ENCODE results near the gene CDC42EP3. TPM values are rescaled to one million over a fixed set of nuclear protein-coding genes. Genes with fewer than 3 reads are reported as not detected.

The CDC42EP3 gene
- total RNA-seq, 4 donors from 2014 or later: 0.57 to 16.2 (median 9.9) TPM

DNA sequence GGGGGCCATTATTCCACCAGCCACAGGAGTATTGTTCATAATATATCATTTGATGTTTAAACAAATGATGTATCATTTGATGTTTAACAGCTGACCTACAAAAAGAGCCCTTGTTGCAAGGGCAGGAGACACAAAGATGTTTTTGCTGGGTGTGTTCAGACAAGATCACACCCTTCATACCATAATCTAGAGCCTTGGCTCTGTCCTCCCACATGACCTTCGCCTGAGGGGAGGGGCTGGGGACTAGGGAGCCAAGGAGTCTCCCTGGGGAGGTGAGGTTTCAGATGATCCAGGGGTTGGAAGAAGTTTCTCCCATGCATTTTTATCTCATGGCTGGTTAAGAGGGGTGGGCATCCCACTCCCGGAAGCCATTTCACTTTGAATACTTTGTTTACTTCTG is 33.5 kb downstream of the CDC42EP3 start:
- Histone ChIP-seq H3K9me3 (no peaks in the 10 kb centered on the region), H3K36me3 (no peaks in the 10 kb centered on the region), H3K27ac (no peak overlapping the region), H3K27me3 (no peaks in the 10 kb centered on the region), H3K4me3 (no peak overlapping the region), H3K4me1 (peaks cover 0 to 32% (median 13%) of the 10 kb centered on the region in 3 donors)
- DNase-seq: no peak
- TF ChIP-seq POLR2A (IDR thresholded peaks at IDR 0.05): no peak
- TF ChIP-seq, protein P1, sequence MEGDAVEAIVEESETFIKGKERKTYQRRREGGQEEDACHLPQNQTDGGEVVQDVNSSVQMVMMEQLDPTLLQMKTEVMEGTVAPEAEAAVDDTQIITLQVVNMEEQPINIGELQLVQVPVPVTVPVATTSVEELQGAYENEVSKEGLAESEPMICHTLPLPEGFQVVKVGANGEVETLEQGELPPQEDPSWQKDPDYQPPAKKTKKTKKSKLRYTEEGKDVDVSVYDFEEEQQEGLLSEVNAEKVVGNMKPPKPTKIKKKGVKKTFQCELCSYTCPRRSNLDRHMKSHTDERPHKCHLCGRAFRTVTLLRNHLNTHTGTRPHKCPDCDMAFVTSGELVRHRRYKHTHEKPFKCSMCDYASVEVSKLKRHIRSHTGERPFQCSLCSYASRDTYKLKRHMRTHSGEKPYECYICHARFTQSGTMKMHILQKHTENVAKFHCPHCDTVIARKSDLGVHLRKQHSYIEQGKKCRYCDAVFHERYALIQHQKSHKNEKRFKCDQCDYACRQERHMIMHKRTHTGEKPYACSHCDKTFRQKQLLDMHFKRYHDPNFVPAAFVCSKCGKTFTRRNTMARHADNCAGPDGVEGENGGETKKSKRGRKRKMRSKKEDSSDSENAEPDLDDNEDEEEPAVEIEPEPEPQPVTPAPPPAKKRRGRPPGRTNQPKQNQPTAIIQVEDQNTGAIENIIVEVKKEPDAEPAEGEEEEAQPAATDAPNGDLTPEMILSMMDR (IDR thresholded peaks at IDR 0.05): no peak
- WGBS, 2 donors: 50 to 83% methylated on average over 2 of the region's 2 CpGs
- intact Hi-C loops (cut with DNase I): no loop called here

DNA sequence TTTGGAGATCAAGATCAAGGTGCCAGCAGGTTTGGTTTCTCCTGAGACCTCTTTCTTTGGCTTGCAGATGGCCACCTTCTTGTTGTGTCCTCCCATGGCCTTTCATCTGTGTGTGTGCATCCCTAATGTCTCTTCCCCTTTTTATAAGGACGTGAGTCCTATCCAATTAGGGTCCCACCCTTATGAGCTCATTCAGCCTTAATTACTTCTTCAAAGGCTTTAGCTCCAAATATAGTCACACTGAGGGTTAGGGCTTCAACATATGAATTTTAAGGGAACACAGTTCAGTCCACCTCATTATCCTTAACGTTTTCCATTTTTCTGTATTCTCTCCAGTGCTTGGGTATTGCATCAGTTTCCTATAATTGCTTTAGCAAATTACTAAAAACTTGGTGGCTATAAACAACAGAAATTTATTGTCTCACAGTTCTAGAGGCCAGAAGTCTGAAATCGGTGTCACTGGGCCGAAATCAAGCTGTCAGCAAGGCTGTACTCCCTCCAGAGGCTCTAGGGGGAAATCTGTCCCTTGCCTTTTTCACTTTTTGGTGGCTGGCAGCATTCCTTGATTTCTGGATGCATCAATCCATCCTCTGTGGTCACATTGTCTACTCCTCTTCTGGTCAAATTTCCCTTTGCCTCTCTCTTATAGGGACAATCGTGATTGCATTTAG is 34.1 kb downstream of the CDC42EP3 start:
- H3K36me3 ChIP-seq: no peaks in the 10 kb centered on the region
- H3K27ac ChIP-seq: no peak overlapping the region
- intact Hi-C loops (cut with DNase I): no loop called here
- no peak for TF ChIP-seq POLR2A (IDR thresholded peaks at IDR 0.05)
- TF ChIP-seq, protein P1 (IDR thresholded peaks at IDR 0.05): no peak
- no peak overlapping the region for H3K4me3 ChIP-seq
- DNase-seq: no peak
- 77% methylated on average over 5 of the region's 5 CpGs for WGBS, 2 donors
- H3K9me3 ChIP-seq: no peaks in the 10 kb centered on the region
- H3K27me3 ChIP-seq: no peaks in the 10 kb centered on the region
- peaks cover 0 to 25% (median 13%) of the 10 kb centered on the region in 3 donors for H3K4me1 ChIP-seq

DNA sequence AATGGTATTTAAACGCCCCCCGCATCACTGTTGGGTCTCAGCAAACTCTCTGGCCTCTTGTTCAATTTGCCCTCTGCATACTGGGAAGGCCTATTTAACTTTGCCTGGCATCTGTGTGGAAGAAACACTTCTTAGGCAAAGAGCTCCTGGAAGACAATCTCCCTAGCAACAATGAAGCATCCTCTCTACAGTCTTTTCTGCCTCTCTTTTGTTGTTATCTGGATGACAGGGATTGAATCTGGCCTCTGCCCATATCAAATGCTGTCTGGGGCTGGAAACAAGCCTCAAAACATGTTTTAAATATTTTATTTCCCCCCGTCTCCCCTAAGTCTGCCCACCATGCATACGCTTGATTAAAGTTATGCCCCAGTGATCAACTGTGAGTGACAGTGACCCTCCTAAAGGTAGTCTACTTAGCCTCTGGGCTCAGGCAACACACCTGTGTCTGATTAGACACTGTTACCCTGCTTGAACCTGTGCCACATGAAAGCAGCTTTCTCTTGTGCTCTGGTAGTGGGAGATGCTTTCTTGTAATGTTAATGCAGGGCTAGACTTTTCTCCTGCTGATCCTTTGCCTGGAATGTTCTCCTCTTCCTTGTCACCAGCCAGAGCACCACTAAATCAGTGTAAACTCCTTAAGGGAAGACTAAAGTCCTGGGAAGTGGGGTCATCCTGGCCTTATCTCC is 34.9 kb downstream of the CDC42EP3 start:
- no peak for DNase-seq
- WGBS, 2 donors: 85% methylated on average over 3 to 4 of the region's 4 CpGs
- Histone ChIP-seq H3K9me3 (no peaks in the 10 kb centered on the region), H3K4me3 (no peak overlapping the region), H3K36me3 (no peaks in the 10 kb centered on the region), H3K27ac (no peak overlapping the region), H3K27me3 (no peaks in the 10 kb centered on the region), H3K4me1 (peaks cover 0 to 21% (median 6%) of the 10 kb centered on the region in 3 donors)
- intact Hi-C loops (cut with DNase I): no loop called here
- TF ChIP-seq, protein P1 (IDR thresholded peaks at IDR 0.05): no peak
- TF ChIP-seq POLR2A (IDR thresholded peaks at IDR 0.05): no peak

DNA sequence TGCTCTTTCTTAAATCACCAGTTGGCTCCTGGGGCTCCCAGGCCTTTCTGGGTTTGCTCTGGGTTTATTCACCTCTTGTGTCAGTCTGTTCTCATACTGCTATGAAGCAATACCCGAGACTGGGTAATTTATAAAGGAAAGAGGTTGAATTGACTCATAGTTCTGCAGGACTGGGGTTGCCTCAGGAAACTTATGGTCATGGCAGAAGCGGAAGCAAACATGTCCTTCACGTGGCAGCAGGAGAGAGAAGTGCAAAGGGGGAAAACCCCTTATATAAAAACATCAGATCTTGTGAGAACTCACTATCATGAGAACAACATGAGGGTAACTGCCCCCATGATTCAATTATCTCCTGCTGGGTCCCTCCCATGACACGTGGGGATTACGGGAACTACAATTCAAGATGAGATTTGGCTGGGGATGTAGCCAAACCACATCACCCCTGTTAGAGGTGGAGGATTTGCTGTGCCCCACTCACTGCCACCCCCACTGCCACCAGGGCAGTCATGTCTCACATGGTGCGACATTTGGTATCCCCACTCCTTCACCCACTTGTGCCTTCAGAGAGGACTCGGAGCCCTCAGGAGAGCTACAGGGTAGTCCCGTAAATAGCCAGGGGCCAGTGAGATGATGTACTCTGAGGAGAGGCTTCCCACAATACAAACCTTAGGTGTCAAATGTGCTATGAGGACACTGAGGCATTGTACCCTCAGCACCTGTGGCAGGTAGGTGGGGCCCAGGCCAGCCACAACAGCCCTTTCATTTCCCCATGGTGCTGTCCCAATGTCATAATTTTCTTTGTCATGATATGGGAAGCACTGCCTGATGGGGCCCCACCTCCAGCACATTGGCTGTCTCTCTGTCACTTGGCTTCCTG is 35.7 kb downstream of the CDC42EP3 start:
- 8 to 40% methylated on average over 5 of the region's 8 CpGs for WGBS, 2 donors
- TF ChIP-seq, protein P1 (IDR thresholded peaks at IDR 0.05): no peak
- Histone ChIP-seq H3K9me3 (no peaks in the 10 kb centered on the region), H3K4me1 (peaks cover 0 to 21% (median 6%) of the 10 kb centered on the region in 3 donors), H3K27ac (peak overlapping the region in 2 of 4 donors; percentile 15 to 33), H3K36me3 (no peaks in the 10 kb centered on the region), H3K27me3 (no peaks in the 10 kb centered on the region), H3K4me3 (no peak overlapping the region)
- peak; percentile 17 for DNase-seq
- intact Hi-C loops (cut with DNase I): no loop called here

All from esophagus squamous epithelium (tissue), 5 donors.